ENCODE measurements around the gene TRABD2B.

Gene TRABD2B

GRCh38 chr1:47761974-47762373 lies 235.2 kb downstream of the TRABD2B start:
- no peak for TF ChIP-seq CTCF (conservative IDR thresholded peaks at IDR 0.05)
- no peak overlapping the region for H3K27ac ChIP-seq

GRCh38 chr1:47761201-47761930 lies 235.8 kb downstream of the TRABD2B start:
- TF ChIP-seq CTCF (conservative IDR thresholded peaks at IDR 0.05): no peak
- no peak overlapping the region for H3K27ac ChIP-seq

GRCh38 chr1:47759936-47760629 lies 237.1 kb downstream of the TRABD2B start:
- no peak for TF ChIP-seq CTCF (conservative IDR thresholded peaks at IDR 0.05)
- no peak overlapping the region for H3K27ac ChIP-seq

- no peak for TF ChIP-seq CTCF (conservative IDR thresholded peaks at IDR 0.05)
- H3K27ac ChIP-seq: no peak overlapping the region
Observed at GRCh38 chr1:47759251-47759935, 237.8 kb downstream of the TRABD2B start.

- no peak overlapping the region for H3K27ac ChIP-seq
- no peak for TF ChIP-seq CTCF (conservative IDR thresholded peaks at IDR 0.05)
Observed at GRCh38 chr1:47758341-47759250, 238.6 kb downstream of the TRABD2B start.

- no peak overlapping the region for H3K27ac ChIP-seq
Observed at GRCh38 chr1:47757226-47757975, 239.8 kb downstream of the TRABD2B start.

More at GRCh38 chr1:47757226-47757975, 239.8 kb downstream of the TRABD2B start:
- no peak for TF ChIP-seq CTCF (conservative IDR thresholded peaks at IDR 0.05)

Measured in VCaP (cell line).